CD4-positive, alpha-beta T cell treated with Interleukin-17A for 1 hour (primary cell): Measurements from ENCODE around the gene ABCB8.
A peak's percentile ranks its signal among the peaks of the same experiment; 100 is the strongest.
"Not testable (repeated sequence)": the region's sequence is repeated elsewhere in the genome, so short reads cannot be mapped to it uniquely, and the experiment has no call there.

Experiments
- DNase-seq: peaks from one replicate; pipeline ENCODE4 v3.0.0-alpha.2; 2020

The ABCB8 gene

GRCh38 chr7:150998341-150998740 lies 29.9 kb upstream of the ABCB8 start:
- DNase-seq = no peak

GRCh38 chr7:150999001-150999400 lies 29.2 kb upstream of the ABCB8 start:
- DNase-seq = no peak

- peak; percentile 66 for DNase-seq
Measured at GRCh38 chr7:150999497-151000230, 28.6 kb upstream of the ABCB8 start.

GRCh38 chr7:151000897-151001495 lies 27.3 kb upstream of the ABCB8 start:
- DNase-seq = no peak

GRCh38 chr7:151001546-151001945 lies 26.7 kb upstream of the ABCB8 start:
- DNase-seq = no peak

GRCh38 chr7:151003572-151003971 lies 24.7 kb upstream of the ABCB8 start:
- DNase-seq = no peak

GRCh38 chr7:151005566-151005965 lies 22.7 kb upstream of the ABCB8 start:
- no peak for DNase-seq

- DNase-seq = no peak
Measured at GRCh38 chr7:151006590-151007300, 21.5 kb upstream of the ABCB8 start.

- no peak for DNase-seq
Measured at GRCh38 chr7:151007469-151007898, 20.8 kb upstream of the ABCB8 start.

- DNase-seq = peak; percentile 71
Measured at GRCh38 chr7:151008143-151008510, 20.1 kb upstream of the ABCB8 start.

- DNase-seq = peak; percentile 87
Measured at GRCh38 chr7:151008511-151009323, 19.5 kb upstream of the ABCB8 start.

GRCh38 chr7:151009327-151010036 lies 18.8 kb upstream of the ABCB8 start:
- DNase-seq = no peak

- no peak for DNase-seq
Measured at GRCh38 chr7:151010037-151010306, 18.3 kb upstream of the ABCB8 start.

GRCh38 chr7:151010307-151011096 lies 17.7 kb upstream of the ABCB8 start:
- peak; percentile 58 for DNase-seq

- no peak for DNase-seq
Measured at GRCh38 chr7:151011097-151011409, 17.2 kb upstream of the ABCB8 start.

- DNase-seq = not testable (repeated sequence)
Measured at GRCh38 chr7:151011616-151012015, 16.6 kb upstream of the ABCB8 start.

GRCh38 chr7:151012031-151012692 lies 16.1 kb upstream of the ABCB8 start:
- DNase-seq = no peak

GRCh38 chr7:151012911-151013347 lies 15.3 kb upstream of the ABCB8 start:
- peak; percentile 30 for DNase-seq

- DNase-seq = no peak
Measured at GRCh38 chr7:151013356-151013732, 14.9 kb upstream of the ABCB8 start.

- DNase-seq = peak; percentile 96
Measured at GRCh38 chr7:151013733-151014497, 14.3 kb upstream of the ABCB8 start.

- peak; percentile 49 for DNase-seq
Measured at GRCh38 chr7:151014950-151015349, 13.3 kb upstream of the ABCB8 start.
